PFSK-1 (cell line): ENCODE results near the gene TNP1.

ENCODE experiments used
- FOXP2 ChIP-seq: optimal IDR thresholded peaks from 2 replicates; pipeline ENCODE3; 2011; ENCODE audit warnings: borderline replicate concordance, control low read depth, inconsistent platforms; ENCODE audit not compliant: insufficient read depth; ENCODE audit errors: extremely low read length, extremely low read depth
- POLR2AphosphoS5 ChIP-seq: IDR thresholded peaks from 2 replicates; pipeline ENCODE4 v1.6.1; 2012; ENCODE audit warnings: low read depth, mild to moderate bottlenecking, control low read depth, low read length, moderate library complexity
- REST ChIP-seq, 2 experiments: IDR thresholded peaks; 2 replicates each; pipeline versions ENCODE4 v1.6.1 to v1.8.0; 2011 to 2012; ENCODE audit warnings: low read depth in 2 of 2, low read length in 2 of 2, control low read depth in 1 of 2, inconsistent platforms in 1 of 2, mild to moderate bottlenecking in 1 of 2, moderate library complexity in 1 of 2; ENCODE audit not compliant: insufficient read depth in 1 of 2
- SIN3A ChIP-seq: IDR thresholded peaks from 2 replicates; pipeline ENCODE4 v1.6.1; 2012; ENCODE audit warnings: mild to moderate bottlenecking, low read length, moderate library complexity, borderline replicate concordance; ENCODE audit not compliant: insufficient read depth
- TAF1 ChIP-seq: IDR thresholded peaks from 2 replicates; pipeline ENCODE4 v1.6.1; 2012; ENCODE audit warnings: low read length, control low read depth, borderline replicate concordance; ENCODE audit not compliant: insufficient read depth

TNP1 gene

GRCh38 chr2:216866515-216867095 is 6.7 kb upstream of the TNP1 start:
- no peak for TF ChIP-seq TAF1
- no peak for TF ChIP-seq SIN3A
- TF ChIP-seq FOXP2, result no peak
- no peak for TF ChIP-seq POLR2AphosphoS5

- TF ChIP-seq TAF1 (no peak), REST (IDR thresholded peaks at IDR 0.05; ENCODE audit: insufficient read depth in 1 of 2, low read depth in 2 of 2, low read length in 2 of 2) (no peak), FOXP2 (no peak), SIN3A (no peak)
Observed at GRCh38 chr2:216865658-216866057, 5.8 kb upstream of the TNP1 start.

- TF ChIP-seq TAF1, result no peak
- TF ChIP-seq FOXP2, result no peak
- no peak for TF ChIP-seq POLR2AphosphoS5
- TF ChIP-seq REST (IDR thresholded peaks at IDR 0.05; ENCODE audit: insufficient read depth in 1 of 2, low read depth in 2 of 2, low read length in 2 of 2), result no peak
- no peak for TF ChIP-seq SIN3A
Observed at GRCh38 chr2:216863946-216864345, 4.1 kb upstream of the TNP1 start.

GRCh38 chr2:216862628-216863398 is 2.9 kb upstream of the TNP1 start:
- TF ChIP-seq REST (IDR thresholded peaks at IDR 0.05; ENCODE audit: insufficient read depth in 1 of 2, low read depth in 2 of 2, low read length in 2 of 2) (no peak), TAF1 (no peak), POLR2AphosphoS5 (no peak), SIN3A (no peak), FOXP2 (no peak)

- TF ChIP-seq FOXP2 (no peak), POLR2AphosphoS5 (no peak), SIN3A (no peak)
Observed at GRCh38 chr2:216860426-216861137, 718 bp upstream of the TNP1 start.
